H1 (cell line): Measurements from ENCODE around the gene RHBDF2. TPM values are rescaled to one million over a fixed set of nuclear protein-coding genes. Genes with fewer than 3 reads are reported as not detected.

Source experiments
- CTCF ChIA-PET: fragments of 300-600 bp; sonication (Branson Sonifier 250); formaldehyde crosslinking; loops from one replicate; lab custom pipeline; 2021; ENCODE audit not compliant: partially characterized antibody; lab: Charles Lee
- POLR2A ChIA-PET: fragments of 300-600 bp; sonication (Branson Sonifier 250); formaldehyde crosslinking; loops from one replicate; lab custom pipeline; 2021; ENCODE audit warnings: inconsistent platforms; ENCODE audit not compliant: partially characterized antibody; lab: Charles Lee
- DNase-seq, 2 experiments: peaks; one replicate each; pipeline versions ENCODE4 v3.0.0 to v3.0.0-alpha.2; 2010 to 2022; ENCODE audit warnings: low spot score in 2 of 2, low read depth in 1 of 2, mixed read lengths in 1 of 2
- FAIRE-seq: peaks from 2 replicates; lab custom pipeline; 2011; peaks lifted over from hg19 to GRCh38; lab: Jason Lieb, UNC
- H2AFZ ChIP-seq: 2 replicates; pipeline ENCODE4 v1.8.1; 2012; ENCODE audit warnings: low read length, inconsistent platforms
- H2AK5ac ChIP-seq: 2 replicates; pipeline ENCODE4 v1.6.1; 2013; ENCODE audit warnings: low read depth, low read length
- H2BK120ac ChIP-seq: replicated peaks from 2 replicates; pipeline ENCODE3; 2013; ENCODE audit warnings: low read depth, low read length, inconsistent platforms
- H2BK12ac ChIP-seq: 2 replicates; pipeline ENCODE4 v1.6.1; 2013; ENCODE audit warnings: low read depth, low read length
- H2BK15ac ChIP-seq: 2 replicates; pipeline ENCODE4 v1.6.1; 2013; ENCODE audit warnings: low read length
- H2BK20ac ChIP-seq: 2 replicates; pipeline ENCODE4 v1.6.1; 2013; ENCODE audit warnings: low read length
- H2BK5ac ChIP-seq: 2 replicates; pipeline ENCODE4 v1.6.1; 2013; ENCODE audit warnings: low read depth, low read length
- H3K14ac ChIP-seq: 2 replicates; pipeline ENCODE4 v1.6.1; 2013; ENCODE audit warnings: inconsistent platforms; ENCODE audit not compliant: insufficient read length
- H3K18ac ChIP-seq: 2 replicates; pipeline ENCODE4 v1.6.1; 2013; ENCODE audit warnings: low read length; ENCODE audit errors: extremely low read depth
- H3K23ac ChIP-seq: 2 replicates; pipeline ENCODE4 v1.6.1; 2013; ENCODE audit warnings: inconsistent platforms; ENCODE audit not compliant: insufficient read length
- H3K23me2 ChIP-seq: 2 replicates; pipeline ENCODE4 v1.6.1; 2013; ENCODE audit warnings: low read depth, low read length
- H3K27ac ChIP-seq: 2 replicates; pipeline ENCODE4 v1.6.1; 2011; ENCODE audit warnings: low read depth, low read length, inconsistent platforms
- H3K27me3 ChIP-seq, 4 experiments: replicated peaks in 1 of 4; 1 replicate in 1 of 4; 2 replicates in 3 of 4; pipeline versions ENCODE4 v1.6.1 to v1.8.1; 2011 to 2013; ENCODE audit warnings: low read length in 3 of 4, mild to moderate bottlenecking in 3 of 4, inconsistent platforms in 2 of 4, mixed read lengths in 2 of 4, moderate library complexity in 1 of 4; ENCODE audit not compliant: control insufficient read depth in 3 of 4, insufficient read depth in 3 of 4; ENCODE audit errors: extremely low read depth in 1 of 4
- H3K36me3 ChIP-seq, 4 experiments: 2 replicates each; pipeline versions ENCODE4 v1.6.1 to v1.8.1; 2011 to 2013; ENCODE audit warnings: mild to moderate bottlenecking in 4 of 4, low read length in 3 of 4, moderate library complexity in 2 of 4, control low read depth in 1 of 4, inconsistent platforms in 1 of 4; ENCODE audit not compliant: insufficient read depth in 4 of 4, control insufficient read depth in 2 of 4
- H3K4ac ChIP-seq: replicated peaks from 2 replicates; pipeline ENCODE3; 2013; ENCODE audit warnings: low read length, low read depth, mixed read lengths, inconsistent platforms; ENCODE audit not compliant: insufficient read length
- H3K4me1 ChIP-seq, 4 experiments: replicated peaks in 1 of 4; 1 replicate in 1 of 4; 2 replicates in 3 of 4; pipeline versions ENCODE4 v1.6.1 to v1.8.1; 2011 to 2013; ENCODE audit warnings: low read length in 3 of 4, inconsistent platforms in 2 of 4, mixed read lengths in 1 of 4; ENCODE audit not compliant: insufficient read depth in 4 of 4, control insufficient read depth in 3 of 4
- H3K4me2 ChIP-seq, 2 experiments: 2 replicates each; pipeline versions ENCODE4 v1.6.1 to v1.8.1; 2011 to 2013; ENCODE audit warnings: low read depth in 2 of 2, low read length in 2 of 2, control low read depth in 1 of 2, inconsistent platforms in 1 of 2, mild to moderate bottlenecking in 1 of 2; ENCODE audit not compliant: insufficient read depth in 1 of 2
- H3K4me3 ChIP-seq, 4 experiments: fragments of 200-600, 300-600 bp in 1 of 4; sonication (generic), shearing (Covaris generic), sonication (Bioruptor Twin) in 1 of 4; 2 replicates each; pipeline versions ENCODE4 v1.5.1 to v1.8.1; 2011 to 2016; ENCODE audit warnings: low read length in 4 of 4, low read depth in 3 of 4, control low read depth in 2 of 4, inconsistent platforms in 2 of 4, mild to moderate bottlenecking in 2 of 4, mixed read lengths in 1 of 4, moderate library complexity in 1 of 4; ENCODE audit not compliant: insufficient read depth in 2 of 4; ENCODE audit errors: extremely low read depth in 1 of 4
- H3K56ac ChIP-seq: replicated peaks from 2 replicates; pipeline ENCODE3; 2013; ENCODE audit warnings: low read depth, mild to moderate bottlenecking, mixed read lengths, low read length, inconsistent platforms; ENCODE audit not compliant: insufficient read length
- H3K79me1 ChIP-seq: 2 replicates; pipeline ENCODE4 v1.6.1; 2013; ENCODE audit warnings: low read depth, low read length, control low read depth
- H3K79me2 ChIP-seq, 2 experiments: 2 replicates each; pipeline versions ENCODE4 v1.6.1 to v1.8.1; 2012 to 2013; ENCODE audit warnings: low read length in 2 of 2, mild to moderate bottlenecking in 2 of 2, inconsistent platforms in 1 of 2; ENCODE audit not compliant: insufficient read depth in 2 of 2, control insufficient read depth in 1 of 2
- H3K9ac ChIP-seq, 4 experiments: replicated peaks in 1 of 4; 1 replicate in 1 of 4; 2 replicates in 3 of 4; pipeline versions ENCODE4 v1.6.1 to v1.8.1; 2011 to 2013; ENCODE audit warnings: low read depth in 3 of 4, low read length in 3 of 4, control low read depth in 2 of 4, mild to moderate bottlenecking in 2 of 4, moderate library complexity in 2 of 4, inconsistent platforms in 1 of 4; ENCODE audit errors: extremely low read depth in 1 of 4
- H3K9me3 ChIP-seq, 2 experiments: 2 replicates each; pipeline versions ENCODE4 v1.6.1 to v1.8.1; 2012 to 2013; ENCODE audit warnings: mild to moderate bottlenecking in 2 of 2, moderate library complexity in 2 of 2, control low read depth in 1 of 2, inconsistent platforms in 1 of 2, low read depth in 1 of 2, low read length in 1 of 2, mixed read lengths in 1 of 2; ENCODE audit not compliant: insufficient read depth in 2 of 2
- H4K20me1 ChIP-seq, 2 experiments: replicated peaks in 1 of 2; 2 replicates each; pipeline versions ENCODE3 to v1.8.1; 2011 to 2013; ENCODE audit warnings: inconsistent platforms in 2 of 2, low read length in 2 of 2, mild to moderate bottlenecking in 1 of 2; ENCODE audit not compliant: insufficient read depth in 2 of 2, control insufficient read depth in 1 of 2
- H4K5ac ChIP-seq: 2 replicates; pipeline ENCODE4 v1.6.1; 2013; ENCODE audit warnings: low read length, low read depth, mixed read lengths, inconsistent platforms; ENCODE audit not compliant: insufficient read length
- H4K8ac ChIP-seq: 2 replicates; pipeline ENCODE4 v1.8.0; 2013; ENCODE audit warnings: mild to moderate bottlenecking, moderate library complexity, low read length, inconsistent platforms; ENCODE audit not compliant: insufficient read depth; ENCODE audit errors: extremely low read depth
- H4K91ac ChIP-seq: replicated peaks from 2 replicates; pipeline ENCODE3; 2013; ENCODE audit warnings: low read length, mixed read lengths, inconsistent platforms; ENCODE audit not compliant: insufficient read length
- ATF2 ChIP-seq: IDR thresholded peaks from 2 replicates; pipeline ENCODE4 v1.6.1; 2012; ENCODE audit warnings: low read length, inconsistent platforms
- CBX8 ChIP-seq: fragments of 300-800, 300-1000 bp; sonication (generic); IDR thresholded peaks from 2 replicates; pipeline ENCODE4 v1.7.1; 2016; ENCODE audit warnings: low read depth, low read length, borderline replicate concordance
- CREB1 ChIP-seq: IDR thresholded peaks from 2 replicates; pipeline ENCODE4 v1.6.1; 2012; ENCODE audit warnings: inconsistent platforms
- HDAC6 ChIP-seq: IDR thresholded peaks from one replicate; pipeline ENCODE4 v1.7.1; 2012; ENCODE audit warnings: low read depth, mild to moderate bottlenecking, inconsistent platforms, low read length, moderate library complexity
- KDM5A ChIP-seq: fragments of 200-600 bp; IDR thresholded peaks from 2 replicates; pipeline ENCODE4 v1.7.1; 2012; ENCODE audit warnings: mild to moderate bottlenecking, low read length, inconsistent platforms, mixed read lengths
- RAD21 ChIP-seq, 2 experiments: IDR thresholded peaks in 1 of 2; conservative IDR thresholded peaks in 1 of 2; 2 replicates each; pipeline ENCODE4 v1.6.1; 2011; ENCODE audit warnings: low read depth in 2 of 2, low read length in 2 of 2, improper control_type of control experiment in 1 of 2, inconsistent platforms in 1 of 2, mild to moderate bottlenecking in 1 of 2, moderate library complexity in 1 of 2
- RXRA ChIP-seq: IDR thresholded peaks from 2 replicates; pipeline ENCODE4 v1.6.1; 2011; ENCODE audit warnings: low read depth, mild to moderate bottlenecking, low read length, moderate library complexity; ENCODE audit not compliant: insufficient read depth
- SP1 ChIP-seq: IDR thresholded peaks from 2 replicates; pipeline ENCODE4 v1.6.1; 2011; ENCODE audit warnings: low read depth, low read length
- TBP ChIP-seq: IDR thresholded peaks from 2 replicates; pipeline ENCODE4 v1.6.1; 2011; ENCODE audit warnings: low read depth, low read length, improper control_type of control experiment
- YY1 ChIP-seq: IDR thresholded peaks from 2 replicates; pipeline ENCODE4 v1.6.1; 2011; ENCODE audit warnings: low read depth, mild to moderate bottlenecking, low read length
- WGBS, 2 experiments: shearing (Covaris generic) in 1 of 2; methylation state at CpG; one replicate each; pipeline versions ENCODE4 v1.1.6 to v1.1.7; 2013 to 2015; ENCODE audit warnings: low lambda C conversion rate in 2 of 2, mixed read lengths in 2 of 2, inconsistent platforms in 1 of 2, low coverage in 1 of 2, missing lambda C conversion rate in 1 of 2; ENCODE audit not compliant: insufficient replicate concordance in 2 of 2, insufficient coverage in 1 of 2, insufficient read length in 1 of 2; ENCODE audit errors: extremely low coverage in 1 of 2, missing lambda C conversion rate in 1 of 2; 5-methylcytosine and 5-hydroxymethylcytosine counted together
- polyA plus RNA-seq, 7 experiments: library from polyadenylated mRNA; depleted of rRNA in 3 of 7; stranded (reverse) in 5 of 7; unstranded in 2 of 7; fragments of >200 nt in 5 of 7; fragments of 200-250 nt in 2 of 7; gene quantifications; 1 replicate in 5 of 7; 2 replicates in 1 of 7; 4 replicates in 1 of 7; pipeline versions ENCODE4 v1.2.1 to v1.2.3, GENCODE V29; 2011 to 2013; ENCODE audit warnings: missing spikeins in 2 of 7, mixed read lengths in 2 of 7
- total RNA-seq: library from RNA; stranded (reverse); fragmentation: NEBNext Ultra II Directional; extraction: Animal tissue kit (Norgen Biotek cat#: 25700); gene quantifications from 2 replicates; pipeline ENCODE4 v1.2.1, GENCODE V29; 2021

Gene RHBDF2
- total and polyA plus RNA-seq, 2 of the 8 experiments (the other 6 are each of a cell fraction or from before 2014, with no cell fraction given), result 21.2 to 25.9 TPM

- Histone ChIP-seq H3K18ac (no peak overlapping the region), H3K4ac (no peak overlapping the region), H2BK12ac (peak overlapping the region; percentile 30; the same call in 1 of the 2 replicates), H2BK120ac (no peak overlapping the region), H4K91ac (no peak overlapping the region), H4K8ac (no peak overlapping the region), H3K36me3 (no peaks in the 10 kb centered on the region), H3K14ac (no peak overlapping the region), H4K20me1 (peaks cover 0 to 7% of the 10 kb centered on the region in 2 experiments), H3K79me2 (no peaks in the 10 kb centered on the region; a peak in 1 of 4 replicates), H2BK15ac (0 out of 2 replicates have a peak overlapping the region, but pooled peaks have one; percentile 3), H3K4me1 (peaks cover 4 to 30% (median 10%) of the 10 kb centered on the region in 4 experiments; a peak in 6 of 7 replicates), H3K4me3 (no peak overlapping the region), H4K5ac (no peak overlapping the region), H3K56ac (no peak overlapping the region), H3K9ac (no peak overlapping the region; a peak in 1 of 7 replicates), H3K23ac (no peak overlapping the region), H3K4me2 (no peak overlapping the region; a peak in 1 of 4 replicates), H2BK20ac (no peak overlapping the region), H2AK5ac (no peak overlapping the region), H3K79me1 (no peaks in the 10 kb centered on the region), H2BK5ac (0 out of 2 replicates have a peak overlapping the region, but pooled peaks have one; percentile 50), H3K23me2 (peaks cover 6% of the 10 kb centered on the region; the same call in 1 of the 2 replicates), H3K27ac (no peak overlapping the region), H2AFZ (no peak overlapping the region), H3K9me3 (no peaks in the 10 kb centered on the region), H3K27me3 (no peaks in the 10 kb centered on the region; a peak in 1 of 7 replicates)
- DNase-seq, result no peak
- WGBS, 2 experiments, result 85% methylated on average over 11 of the region's 11 CpGs; no CpG with 5 or more reads in 1 of the 2 experiments
- ChIA-PET CTCF (interaction anchor here (0.7 to 15.6 kb wide), 35 partner anchors 7 to 228 kb away, joined by 3 to 260 read pairs (median 6); partner anchors contain the start of genes AANAT, CYGB and RHBDF2), POLR2A (interaction anchor here (1.2 to 3.7 kb wide), 4 partner anchors 11 to 22 kb away, joined by 4 to 27 read pairs (median 5); no protein-coding TSS in a partner anchor)
- no peak for FAIRE-seq
- TF ChIP-seq CREB1 (no peak), HDAC6 (no peak), SP1 (no peak), YY1 (no peak), TBP (no peak), RXRA (no peak), RAD21 (IDR thresholded peaks at IDR 0.05 in 1 of 2, conservative IDR thresholded peaks at IDR 0.05 in 1 of 2; ENCODE audit: low read depth in 2 of 2, low read length in 2 of 2) (no peak), ATF2 (no peak), KDM5A (no peak), CBX8 (no peak)
These were observed 45.4 kb upstream of the RHBDF2 start for GRCh38 chr17:76546556-76547182.
